ENCODE results near the gene IGFL2.

- no peak for TF ChIP-seq CTCF (IDR thresholded peaks at IDR 0.05)
- no peak for TF ChIP-seq POLR2A (IDR thresholded peaks at IDR 0.05)
Observed at GRCh38 chr19:46180701-46181387, 32.8 kb downstream of the IGFL2 start.

Data from vagina (tissue), 2 donors.